AG09309 (cell line): ENCODE results near the gene TM9SF2.

Experiments
- DNase-seq: peaks from one replicate; pipeline ENCODE4 v3.0.0-alpha.2; 2010; ENCODE audit warnings: low read depth
- H3K4me3 ChIP-seq: 2 replicates; pipeline ENCODE4 v1.5.1; 2011; ENCODE audit warnings: mild to moderate bottlenecking, low read depth, low read length, moderate library complexity; ENCODE audit not compliant: control insufficient read depth
- TF ChIP-seq, protein P1 (sequence below): IDR thresholded peaks from 2 replicates; pipeline ENCODE4 v1.5.1; 2011; ENCODE audit warnings: mild to moderate bottlenecking, low read depth, low read length, inconsistent platforms; ENCODE audit not compliant: insufficient read depth, control insufficient read depth; ENCODE audit errors: missing control alignments

Gene TM9SF2

DNA sequence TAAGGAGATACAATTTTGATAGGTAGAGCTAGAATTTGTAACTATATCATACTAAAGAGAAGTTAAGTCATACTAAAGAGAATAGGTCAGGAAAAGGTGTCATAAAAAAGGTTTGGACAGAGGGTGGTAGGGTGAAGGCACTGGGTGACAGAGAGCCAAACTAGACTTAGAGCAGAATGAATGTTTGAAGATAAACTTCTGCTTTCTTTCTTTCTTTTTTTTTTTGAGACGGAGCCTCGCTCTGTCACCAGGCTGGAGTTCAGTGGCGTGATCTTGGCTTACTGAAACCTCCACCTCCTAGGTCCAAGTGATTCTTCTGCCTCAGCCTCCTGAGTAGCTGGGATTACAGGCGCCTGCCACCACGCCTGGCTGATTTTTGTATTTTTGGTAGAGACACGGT, 44.1 kb downstream of the TM9SF2 start:
- TF ChIP-seq, protein P1, sequence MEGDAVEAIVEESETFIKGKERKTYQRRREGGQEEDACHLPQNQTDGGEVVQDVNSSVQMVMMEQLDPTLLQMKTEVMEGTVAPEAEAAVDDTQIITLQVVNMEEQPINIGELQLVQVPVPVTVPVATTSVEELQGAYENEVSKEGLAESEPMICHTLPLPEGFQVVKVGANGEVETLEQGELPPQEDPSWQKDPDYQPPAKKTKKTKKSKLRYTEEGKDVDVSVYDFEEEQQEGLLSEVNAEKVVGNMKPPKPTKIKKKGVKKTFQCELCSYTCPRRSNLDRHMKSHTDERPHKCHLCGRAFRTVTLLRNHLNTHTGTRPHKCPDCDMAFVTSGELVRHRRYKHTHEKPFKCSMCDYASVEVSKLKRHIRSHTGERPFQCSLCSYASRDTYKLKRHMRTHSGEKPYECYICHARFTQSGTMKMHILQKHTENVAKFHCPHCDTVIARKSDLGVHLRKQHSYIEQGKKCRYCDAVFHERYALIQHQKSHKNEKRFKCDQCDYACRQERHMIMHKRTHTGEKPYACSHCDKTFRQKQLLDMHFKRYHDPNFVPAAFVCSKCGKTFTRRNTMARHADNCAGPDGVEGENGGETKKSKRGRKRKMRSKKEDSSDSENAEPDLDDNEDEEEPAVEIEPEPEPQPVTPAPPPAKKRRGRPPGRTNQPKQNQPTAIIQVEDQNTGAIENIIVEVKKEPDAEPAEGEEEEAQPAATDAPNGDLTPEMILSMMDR = no peak
- DNase-seq = no peak
- H3K4me3 ChIP-seq = no peak overlapping the region

DNA sequence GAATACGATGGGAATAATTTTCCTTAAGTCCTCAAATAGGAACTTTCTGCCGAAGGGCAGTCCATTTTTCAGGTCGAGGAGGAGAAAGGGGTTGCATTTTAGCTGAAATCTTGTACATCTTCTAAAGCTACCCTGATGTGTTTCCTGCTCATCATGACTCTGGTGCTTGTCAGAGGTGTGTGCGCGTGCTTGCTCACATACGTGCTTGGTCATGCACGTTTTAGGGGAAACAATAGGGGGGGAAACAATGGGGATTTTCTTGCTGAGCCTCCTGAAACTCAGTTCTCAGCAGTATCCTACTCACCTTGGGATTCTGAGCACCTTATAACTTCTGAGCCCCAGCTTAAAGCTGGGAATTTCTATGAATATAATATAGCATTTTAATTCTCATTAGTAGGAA, 44.7 kb downstream of the TM9SF2 start:
- TF ChIP-seq, protein P1 = no peak
- no peak for DNase-seq
- H3K4me3 ChIP-seq = no peak overlapping the region

DNA sequence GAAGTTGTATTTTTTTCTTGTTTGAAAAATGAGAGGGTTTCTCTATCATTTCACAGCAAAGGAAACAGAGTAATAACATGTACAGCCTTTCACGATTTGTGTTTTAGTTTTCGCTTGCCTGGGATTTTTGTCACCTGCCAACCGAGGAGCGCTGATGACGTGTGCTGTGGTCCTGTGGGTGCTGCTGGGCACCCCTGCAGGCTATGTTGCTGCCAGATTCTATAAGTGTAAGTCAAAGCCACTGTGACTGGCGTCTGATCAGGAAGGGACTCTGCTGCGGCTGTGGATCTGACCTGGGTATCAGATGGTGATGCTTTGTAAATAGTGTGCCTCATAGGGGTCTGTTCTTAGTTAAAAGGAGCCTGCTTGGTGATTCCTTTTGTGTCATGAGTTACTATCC, 45.6 kb downstream of the TM9SF2 start:
- TF ChIP-seq, protein P1 = no peak

DNA sequence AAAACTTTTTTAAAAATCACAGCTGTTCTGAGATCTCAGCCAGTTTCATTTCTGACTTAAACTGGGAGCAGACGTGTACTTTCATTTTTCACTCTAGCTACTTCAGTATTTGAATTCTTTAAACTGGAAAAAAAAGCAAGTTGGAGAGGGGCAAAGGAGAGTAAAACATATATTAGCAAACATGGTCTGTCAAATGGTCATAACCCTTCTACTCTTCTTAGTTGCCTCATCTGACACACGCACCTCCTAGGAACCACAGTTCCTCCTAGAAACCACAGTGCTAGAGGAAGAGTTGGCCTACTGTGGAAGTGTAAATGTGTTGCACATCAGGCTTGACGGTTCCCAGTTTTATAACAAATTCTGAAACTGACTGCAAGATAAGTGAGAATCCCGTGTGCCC, 47.2 kb downstream of the TM9SF2 start:
- no peak overlapping the region for H3K4me3 ChIP-seq
- TF ChIP-seq, protein P1 = no peak
- no peak for DNase-seq

More for the DNA sequence above, 45.6 kb downstream of the TM9SF2 start:
- DNase-seq = no peak
- H3K4me3 ChIP-seq = no peak overlapping the region

DNA sequence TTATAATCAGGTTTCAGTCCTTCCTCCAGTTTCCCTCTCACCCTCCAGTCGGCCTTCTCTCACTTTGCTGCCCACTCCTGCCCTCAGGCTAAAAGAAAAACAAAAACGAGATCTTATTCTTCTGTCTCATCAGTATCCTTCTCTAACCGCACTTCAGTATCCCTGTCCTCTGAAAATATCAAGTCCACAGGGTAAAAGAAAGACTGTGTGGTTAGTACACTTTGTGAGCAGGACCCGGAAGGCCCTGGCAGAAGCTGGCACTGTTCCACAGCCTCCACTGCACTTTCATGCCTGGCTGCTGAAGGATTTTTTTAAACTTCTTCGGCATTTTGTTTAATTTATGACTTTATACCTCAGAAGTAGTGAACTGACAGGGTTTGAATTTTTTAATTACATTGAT, 51.8 kb downstream of the TM9SF2 start:
- TF ChIP-seq, protein P1 = no peak
- no peak for DNase-seq
- H3K4me3 ChIP-seq = no peak overlapping the region

DNA sequence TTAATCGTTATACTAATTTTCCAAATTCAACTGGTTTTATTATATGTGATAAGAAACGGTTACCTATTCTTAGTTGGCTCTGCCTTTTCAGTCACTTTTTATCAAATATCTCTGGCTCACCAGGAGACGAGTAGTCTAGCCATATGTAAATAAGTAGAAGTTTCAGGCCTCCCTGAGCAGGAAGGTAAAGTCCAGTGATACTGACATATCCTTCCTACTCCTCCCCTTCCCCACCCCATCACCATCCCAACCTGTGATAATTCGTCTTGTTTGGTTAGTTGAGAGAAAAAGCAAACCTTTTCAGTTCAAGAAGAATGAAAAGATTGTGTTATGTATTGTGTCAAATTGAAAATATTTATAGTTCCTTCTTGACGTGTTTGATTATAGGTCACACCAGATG, 53.9 kb downstream of the TM9SF2 start:
- H3K4me3 ChIP-seq = no peak overlapping the region
- TF ChIP-seq, protein P1 = no peak

DNA sequence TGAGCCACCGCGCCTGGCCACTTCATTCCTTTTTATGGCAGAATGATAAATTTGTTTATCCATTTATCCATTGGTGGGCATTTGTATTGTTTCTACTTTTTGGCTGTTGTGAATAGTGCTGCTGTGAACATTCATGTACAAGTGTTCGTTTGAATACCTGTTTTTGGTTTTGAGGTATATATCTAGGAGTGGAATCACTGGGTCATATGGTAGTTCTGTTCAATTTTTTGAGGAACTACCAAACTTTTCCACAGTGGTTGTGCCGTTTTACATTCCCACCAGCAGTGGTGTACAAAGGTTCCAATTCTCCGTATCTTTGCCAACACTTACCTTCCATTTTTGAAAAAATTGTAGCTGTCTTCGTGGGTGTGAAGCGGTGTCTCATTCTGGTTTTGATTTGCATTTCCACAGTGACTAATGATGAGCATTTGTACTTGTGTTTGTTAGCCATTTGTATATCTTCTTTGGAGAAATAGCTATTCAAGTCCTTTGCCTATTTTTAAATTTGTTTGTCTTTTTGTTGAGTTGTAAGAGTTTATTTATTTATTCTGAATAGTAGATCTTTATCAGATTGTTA, 55.7 kb downstream of the TM9SF2 start:
- TF ChIP-seq, protein P1 = no peak
- no peak overlapping the region for H3K4me3 ChIP-seq
- no peak for DNase-seq

More for the DNA sequence above, 53.9 kb downstream of the TM9SF2 start:
- DNase-seq = no peak
